ENCODE results near the gene ATP2B2.
A peak's percentile ranks its signal among the peaks of the same experiment; 100 is the strongest.

The ATP2B2 gene

GRCh38 chr3:10379161-10379560 is 126.2 kb downstream of the ATP2B2 start:
- DNase-seq: no peak

DNA sequence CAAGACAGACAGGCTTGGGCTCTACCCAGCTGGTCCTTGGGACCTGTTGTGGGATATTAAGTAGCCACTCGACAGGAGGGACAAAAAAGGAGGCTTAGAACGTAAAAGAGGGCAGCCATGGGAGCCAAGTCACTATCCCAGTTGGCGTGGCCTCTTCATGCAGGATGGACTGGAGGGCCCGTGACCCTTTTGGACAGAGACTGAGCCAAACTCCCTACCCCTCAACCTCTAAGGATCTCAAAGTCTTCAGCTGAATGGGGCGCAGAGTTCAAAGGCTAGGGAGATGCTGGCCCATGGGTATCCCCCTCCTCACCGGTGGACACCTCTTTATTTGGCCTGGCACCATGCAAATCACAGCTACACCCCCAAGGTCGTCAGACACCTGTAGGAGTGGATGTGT is 126.6 kb downstream of the ATP2B2 start:
- no peak for DNase-seq

DNA sequence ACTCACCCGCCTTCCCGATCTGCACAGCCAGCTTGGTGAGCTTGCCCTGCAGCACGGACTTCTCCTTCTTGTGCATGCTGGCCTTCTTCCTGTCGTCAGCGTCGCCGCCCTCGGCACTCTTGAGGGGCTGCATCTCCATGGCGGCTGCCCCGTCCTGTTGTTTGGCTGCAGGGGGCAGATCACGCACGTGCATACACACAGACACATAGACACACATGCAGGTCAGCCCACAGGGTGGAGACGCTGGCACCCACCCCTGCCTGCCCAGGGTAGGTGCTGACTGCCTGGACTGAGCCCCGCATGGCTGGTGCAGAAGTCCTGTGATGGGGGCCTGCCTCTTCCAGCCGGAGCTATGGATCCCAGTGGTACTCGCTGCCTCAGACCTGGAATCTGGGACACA is 127.1 kb downstream of the ATP2B2 start:
- no peak for DNase-seq

GRCh38 chr3:10377148-10377725 is 128.1 kb downstream of the ATP2B2 start:
- DNase-seq: no peak

DNA sequence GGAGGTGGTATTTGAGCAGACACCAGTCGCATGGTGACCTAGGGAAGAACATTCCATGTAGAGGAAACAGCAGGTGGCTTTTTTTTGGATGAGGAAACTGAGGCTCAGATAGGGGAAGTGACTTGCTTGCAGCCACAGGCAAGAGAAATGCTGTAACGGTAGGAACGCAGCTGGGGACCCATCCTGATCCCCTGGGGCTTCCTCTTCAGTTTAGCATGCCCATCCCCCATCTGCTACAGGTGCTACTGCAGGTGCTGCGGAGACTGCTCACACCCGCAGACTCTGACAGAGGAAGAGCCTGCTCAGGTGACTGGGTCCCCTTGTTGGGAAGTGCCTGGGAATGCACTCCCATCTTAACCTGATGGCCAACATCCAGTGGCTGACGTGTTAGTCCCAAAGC is 129.0 kb downstream of the ATP2B2 start:
- peak; percentile 17 to 74 for DNase-seq

DNA sequence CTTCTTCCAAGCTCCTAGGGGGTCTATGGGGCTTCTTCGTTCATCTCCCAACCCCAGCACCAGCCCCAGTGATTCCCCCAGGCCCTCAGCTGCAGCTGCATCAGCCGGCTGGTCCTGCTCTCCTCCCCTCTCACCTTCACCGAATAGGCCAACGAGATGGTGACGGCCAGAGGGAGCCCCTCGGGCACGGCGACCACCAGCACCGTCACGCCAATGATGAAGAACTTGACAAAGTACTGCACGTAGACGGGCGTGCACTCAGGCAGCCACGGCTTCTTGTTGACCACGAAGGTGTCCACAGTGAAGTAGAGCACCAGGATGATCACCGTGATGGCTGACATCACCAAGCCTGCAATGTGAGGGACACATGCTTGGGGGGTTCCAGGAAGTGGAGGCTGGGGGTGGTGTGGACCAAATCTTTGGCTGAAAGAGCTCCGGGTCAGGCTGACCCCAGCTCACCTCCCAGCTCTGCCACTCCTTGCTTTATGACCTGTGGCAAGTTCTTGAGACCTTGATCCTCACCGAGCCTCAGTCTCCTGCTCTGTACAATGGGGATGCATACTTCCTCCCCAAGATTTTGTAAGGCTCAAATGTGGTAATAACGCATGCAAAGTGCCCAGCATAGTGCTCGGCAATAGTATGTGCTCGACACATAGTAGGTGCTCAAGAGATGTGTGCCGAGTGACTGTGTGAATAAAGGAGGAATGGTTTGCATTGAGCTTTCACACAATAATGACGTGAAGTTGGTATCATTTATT is 129.9 kb downstream of the ATP2B2 start:
- no peak for DNase-seq

- no peak for DNase-seq
Observed at GRCh38 chr3:10374311-10374710, 131.1 kb downstream of the ATP2B2 start.

GRCh38 chr3:10373686-10374261 is 131.6 kb downstream of the ATP2B2 start:
- DNase-seq: no peak

DNA sequence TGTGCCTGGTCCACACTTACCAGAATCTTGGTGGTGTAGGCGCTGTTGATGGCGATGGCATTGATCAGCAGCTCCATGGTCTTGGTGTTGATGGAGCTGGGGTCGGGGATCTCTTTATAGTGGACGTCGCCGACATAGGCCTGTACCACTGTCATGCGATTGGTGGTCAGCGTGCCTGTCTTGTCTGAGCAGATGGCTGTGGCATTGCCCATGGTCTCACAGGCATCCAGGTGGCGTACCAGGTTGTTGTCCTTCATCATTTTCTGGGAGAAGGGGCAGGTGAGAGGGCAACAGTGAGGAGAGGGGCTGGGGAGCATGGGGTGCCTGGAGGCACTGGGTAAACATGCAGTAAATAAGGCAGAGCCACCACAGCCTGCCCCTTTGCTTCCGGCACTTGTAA is 133.6 kb downstream of the ATP2B2 start:
- DNase-seq: no peak

DNA sequence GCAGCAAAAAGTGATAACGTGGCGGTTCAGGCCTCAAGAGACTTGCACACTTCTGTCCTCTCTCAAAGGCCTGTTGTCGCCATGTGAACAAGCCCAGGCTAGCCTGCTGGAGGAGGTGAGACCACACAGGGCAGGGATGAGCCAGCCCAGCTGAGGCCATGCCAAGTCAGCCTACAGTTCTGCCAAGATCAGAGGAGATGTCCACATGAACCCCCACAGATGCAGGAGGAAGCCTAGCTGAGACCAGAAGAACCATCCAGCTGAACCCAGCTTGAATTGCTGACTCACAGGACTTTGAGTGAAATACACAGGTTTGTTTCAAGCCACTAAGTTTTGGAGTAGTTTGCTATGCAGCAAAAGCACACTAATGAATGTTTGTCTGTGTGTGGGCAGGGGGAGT is 134.2 kb downstream of the ATP2B2 start:
- DNase-seq: no peak

GRCh38 chr3:10370429-10370828 is 135.0 kb downstream of the ATP2B2 start:
- DNase-seq: no peak

- DNase-seq: no peak
Observed at GRCh38 chr3:10368512-10368911, 136.9 kb downstream of the ATP2B2 start.

DNA sequence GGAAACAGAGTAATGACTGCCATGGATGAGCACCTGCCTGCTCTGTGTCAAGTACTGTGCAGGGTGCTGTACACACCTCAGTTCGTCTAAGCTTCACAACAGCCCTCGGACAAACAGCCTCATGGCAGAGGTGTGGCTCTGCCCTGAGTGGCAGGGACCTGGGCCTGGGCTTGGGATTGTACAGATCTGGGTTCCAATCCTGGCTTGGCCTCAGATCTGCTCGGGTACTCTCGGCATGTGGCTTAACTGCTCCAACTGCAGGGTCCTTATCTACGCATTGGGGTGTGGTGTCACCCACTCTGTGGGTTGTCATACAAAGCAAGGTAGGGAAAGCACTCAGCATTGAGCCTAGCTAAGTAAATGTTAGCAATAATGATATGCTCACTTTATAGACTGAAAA is 137.9 kb downstream of the ATP2B2 start:
- DNase-seq: no peak

GRCh38 chr3:10366651-10367101 is 138.7 kb downstream of the ATP2B2 start:
- DNase-seq: no peak

DNA sequence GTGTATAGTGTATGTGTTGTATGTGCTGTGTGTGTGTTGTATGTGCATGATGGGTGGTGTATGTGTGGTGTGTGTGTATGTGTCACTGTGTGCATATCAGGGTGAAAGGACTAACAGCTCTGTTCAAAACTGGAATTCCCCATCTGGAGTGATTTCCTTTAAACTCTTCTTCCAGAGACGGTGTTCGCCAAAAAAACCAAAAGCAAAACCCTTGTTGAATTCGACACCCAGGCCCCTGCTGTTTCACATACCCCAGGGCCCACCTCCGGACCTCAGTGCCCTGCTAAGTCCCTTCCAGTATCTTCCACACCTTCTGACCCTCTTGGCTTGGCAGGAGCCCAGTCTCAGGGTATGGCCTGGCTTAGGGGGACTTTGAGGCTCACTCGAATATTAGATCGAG is 139.6 kb downstream of the ATP2B2 start:
- DNase-seq: no peak

- no peak for DNase-seq
Observed at GRCh38 chr3:10365316-10365715, 140.1 kb downstream of the ATP2B2 start.

- no peak for DNase-seq
Observed at GRCh38 chr3:10364806-10365205, 140.6 kb downstream of the ATP2B2 start.

GRCh38 chr3:10363935-10364334 is 141.5 kb downstream of the ATP2B2 start:
- no peak for DNase-seq

DNA sequence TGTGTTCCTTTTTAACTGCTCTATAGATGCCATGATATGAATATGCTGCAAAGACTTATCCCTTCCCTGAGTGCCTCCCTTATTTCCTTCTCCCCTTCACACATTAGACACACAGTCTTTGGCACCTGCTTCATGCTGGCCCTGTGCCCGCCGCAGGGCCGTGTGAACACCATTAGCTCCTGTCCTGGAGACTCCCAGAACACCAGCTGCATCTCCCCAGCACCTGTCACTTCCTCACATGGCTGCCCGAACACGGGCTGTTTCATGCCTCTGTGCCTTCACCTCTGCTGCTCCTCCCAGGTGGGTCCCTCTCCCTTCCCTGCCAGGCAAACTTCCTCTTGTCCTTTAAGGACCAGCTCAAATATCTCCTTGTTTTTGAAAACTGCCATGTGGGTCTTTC is 144.0 kb downstream of the ATP2B2 start:
- peak in 1 of 2 experiments; percentile 17 for DNase-seq

- no peak for DNase-seq
Observed at GRCh38 chr3:10360478-10360877, 144.9 kb downstream of the ATP2B2 start.

DNA sequence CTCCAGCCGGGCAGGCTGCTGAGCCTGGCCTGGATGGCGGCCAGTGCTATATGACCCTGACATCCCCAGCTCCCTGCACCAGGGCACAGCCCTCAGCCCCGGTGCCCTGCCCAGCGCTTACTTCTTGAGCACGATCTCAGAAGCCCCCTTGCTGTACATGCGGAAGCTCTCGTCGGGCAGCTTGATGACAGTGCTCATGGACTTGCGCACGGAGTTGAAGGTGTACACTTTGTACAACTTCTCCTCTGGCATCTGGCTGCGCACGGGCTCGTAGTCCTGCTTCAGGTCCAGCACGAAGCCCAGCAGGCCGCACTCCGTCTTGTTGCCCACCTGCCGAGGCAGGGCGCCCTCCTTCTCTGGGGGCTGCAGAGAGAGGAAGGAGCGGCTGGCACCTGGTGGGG is 145.6 kb downstream of the ATP2B2 start:
- DNase-seq: no peak

GRCh38 chr3:10358309-10358980 is 146.9 kb downstream of the ATP2B2 start:
- DNase-seq: no peak

GRCh38 chr3:10357592-10358308 is 147.6 kb downstream of the ATP2B2 start:
- DNase-seq: no peak

All from NCI-H526 (cell line).